Measurements from ENCODE around the gene HMGCLL1. TPM values are rescaled to one million over a fixed set of nuclear protein-coding genes. Genes with fewer than 3 reads are reported as not detected.
A peak's percentile ranks its signal among the peaks of the same experiment; 100 is the strongest.

The HMGCLL1 gene
- total RNA-seq, 2 donors from 2014 or later = 0.18 to 0.47 TPM

DNA sequence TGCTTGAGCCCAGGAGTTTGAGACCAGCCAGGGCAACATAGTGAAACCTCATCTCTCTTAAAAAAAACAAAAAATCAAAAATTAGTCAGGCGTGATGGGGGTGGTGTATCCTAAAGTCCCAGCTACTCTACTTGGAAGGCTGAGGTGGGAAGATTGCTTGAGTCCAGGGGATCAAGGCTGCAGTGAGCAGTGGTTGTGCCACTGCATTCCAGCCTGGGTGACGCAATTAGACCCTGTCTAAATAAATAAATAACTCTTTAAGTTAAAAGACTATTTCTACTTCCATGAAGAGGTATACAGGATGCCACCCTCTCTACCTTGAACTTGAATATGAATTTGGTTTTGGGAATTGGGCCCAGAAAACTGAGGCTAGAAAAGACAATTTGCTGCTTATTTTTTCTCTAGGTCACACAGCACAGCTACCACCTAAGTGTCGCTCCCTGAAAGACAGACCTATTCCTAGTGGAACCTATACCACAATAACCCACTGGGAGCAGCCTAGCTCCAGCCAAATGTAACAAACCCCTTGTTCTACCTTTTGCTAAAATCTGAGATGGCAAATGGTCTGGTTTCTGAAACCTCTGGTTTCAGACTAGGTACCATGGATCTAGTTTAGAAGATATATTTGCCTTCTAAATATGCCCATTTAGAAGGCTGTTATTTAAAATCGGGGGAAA is 35.2 kb downstream of the HMGCLL1 start:
- intact Hi-C loops (cut with DNase I, micrococcal nuclease) = no loop called here
- DNase-seq (no peak), ATAC-seq (no peak)

DNA sequence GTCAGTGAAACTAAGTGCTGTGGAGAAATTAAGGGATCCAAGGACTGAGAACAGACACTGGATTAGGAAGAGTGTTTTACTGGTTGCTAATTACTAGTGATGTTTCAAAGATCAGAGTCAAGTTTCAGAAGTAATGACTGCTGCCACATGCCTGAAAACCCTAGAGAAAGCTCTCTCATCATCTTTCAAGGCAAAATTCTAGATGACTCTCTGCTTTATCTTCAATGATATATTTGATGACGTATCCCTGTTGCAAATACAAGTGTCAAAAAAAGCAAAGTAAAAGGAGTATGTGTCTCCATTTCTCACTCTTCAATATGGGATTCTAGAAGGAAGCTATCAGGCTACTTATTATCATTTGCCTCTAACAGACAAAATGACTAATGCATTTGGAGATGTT is 38.0 kb downstream of the HMGCLL1 start:
- intact Hi-C loops (cut with DNase I, micrococcal nuclease) = no loop called here
- DNase-seq = no peak
- no peak for ATAC-seq

DNA sequence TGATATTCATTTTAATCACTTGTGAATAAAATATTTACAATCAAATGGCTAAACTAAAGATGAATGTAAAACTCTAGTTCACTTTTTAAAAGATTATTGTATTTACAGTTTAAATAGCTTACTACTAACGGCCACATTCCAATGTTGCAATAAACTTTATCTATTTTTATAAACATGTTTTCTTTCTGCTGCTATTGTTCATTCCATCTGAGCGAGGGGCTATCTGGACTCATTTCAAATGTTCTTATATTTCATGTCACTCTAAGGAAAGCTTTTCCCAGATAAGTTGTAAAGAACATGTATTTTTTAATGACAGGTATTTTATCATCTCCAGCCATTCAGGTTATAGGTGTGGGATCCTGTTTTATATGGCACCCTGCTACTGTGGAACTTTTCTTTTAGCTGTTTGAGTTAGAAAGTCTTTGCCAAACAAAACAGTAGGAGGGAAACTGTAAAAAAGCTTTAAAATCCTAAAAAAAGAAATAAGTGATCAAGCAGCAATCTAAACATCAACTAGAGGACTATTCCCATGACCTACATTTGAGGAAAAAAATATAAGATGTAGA is 42.5 kb downstream of the HMGCLL1 start:
- intact Hi-C loops (cut with DNase I, micrococcal nuclease) = no loop called here
- ATAC-seq (no peak), DNase-seq (no peak)

DNA sequence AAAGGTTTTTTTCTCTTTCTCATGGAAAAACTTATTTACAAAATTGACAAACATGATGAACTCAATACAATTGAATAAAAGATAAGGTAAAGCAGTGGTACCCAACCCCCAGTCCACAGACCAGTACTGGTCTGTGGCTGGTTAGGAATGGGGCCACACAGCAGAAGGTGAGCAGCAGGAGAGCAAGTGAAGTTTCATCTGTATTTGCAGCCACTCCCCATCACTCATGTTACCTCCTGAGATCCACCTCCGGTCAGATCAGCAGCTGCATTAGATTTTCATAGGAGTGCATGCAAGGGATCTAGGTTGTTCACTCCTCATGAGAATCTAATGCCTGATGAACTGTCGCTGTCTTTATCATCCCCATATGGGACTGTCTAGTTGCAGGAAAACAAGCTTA is 47.5 kb downstream of the HMGCLL1 start:
- intact Hi-C loops (cut with DNase I, micrococcal nuclease) = no loop called here
- DNase-seq = no peak
- ATAC-seq = no peak

DNA sequence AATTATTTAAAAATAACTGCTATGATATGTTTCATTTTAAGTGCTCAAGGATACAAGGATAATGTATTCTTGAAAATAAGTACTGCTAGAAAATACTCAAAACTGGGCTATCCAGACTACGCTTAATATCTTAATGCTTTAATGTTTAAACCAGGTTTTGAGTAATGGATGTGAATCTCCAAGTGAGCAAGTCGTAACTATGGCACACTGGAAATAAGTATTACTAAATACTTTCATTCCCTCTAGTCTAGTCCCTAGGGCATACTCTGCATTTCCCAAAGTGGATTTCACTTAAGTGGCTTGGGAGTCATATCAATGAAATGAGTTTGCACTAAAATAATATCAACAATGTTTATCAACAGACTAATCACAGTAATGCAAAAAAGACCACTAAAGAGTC is 48.1 kb downstream of the HMGCLL1 start:
- intact Hi-C loops (cut with DNase I, micrococcal nuclease) = no loop called here
- ATAC-seq = no peak
- DNase-seq = no peak

DNA sequence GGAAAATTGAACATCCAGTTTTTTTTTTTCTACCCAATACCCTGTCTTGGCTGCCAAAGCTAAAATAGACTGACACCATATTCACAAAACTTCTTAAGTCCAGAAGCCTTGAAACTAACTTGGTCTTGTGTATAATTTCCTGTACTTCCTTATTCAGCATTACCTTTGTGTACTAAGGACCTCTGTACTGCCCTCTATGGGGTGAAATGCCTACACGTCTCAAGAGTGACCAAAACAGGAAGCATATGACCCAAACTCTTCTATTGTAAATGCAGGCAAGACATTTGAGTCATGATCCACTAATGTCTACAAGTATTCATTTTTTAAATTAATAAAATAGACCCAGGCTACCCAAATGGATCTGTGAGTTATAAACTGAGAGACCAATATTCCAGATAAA is 50.4 kb downstream of the HMGCLL1 start:
- intact Hi-C loops (cut with DNase I, micrococcal nuclease) = no loop called here
- DNase-seq = peak in 1 of 2 donors; percentile 5
- ATAC-seq = peak; percentile 91

DNA sequence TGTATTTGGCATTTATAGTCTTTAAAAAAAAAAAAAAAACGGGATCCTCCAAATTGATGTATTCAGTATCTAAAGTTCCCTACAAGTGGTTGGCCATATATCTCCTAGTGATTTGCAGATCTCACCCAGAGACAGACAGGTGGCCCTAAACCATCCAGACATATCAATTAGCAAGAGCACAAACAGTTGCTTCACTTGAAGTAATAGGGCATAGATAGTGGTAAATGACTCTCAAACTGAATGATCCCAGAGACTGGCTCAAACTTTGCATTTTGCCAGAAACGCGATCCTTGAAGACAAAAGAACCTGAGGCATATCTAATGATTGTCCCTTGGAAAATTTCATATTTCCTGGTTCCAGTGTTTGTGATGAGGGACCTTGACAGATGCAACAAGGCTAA is 54.6 kb downstream of the HMGCLL1 start:
- no peak for ATAC-seq
- intact Hi-C loops (cut with DNase I, micrococcal nuclease) = no loop called here
- DNase-seq = no peak

DNA sequence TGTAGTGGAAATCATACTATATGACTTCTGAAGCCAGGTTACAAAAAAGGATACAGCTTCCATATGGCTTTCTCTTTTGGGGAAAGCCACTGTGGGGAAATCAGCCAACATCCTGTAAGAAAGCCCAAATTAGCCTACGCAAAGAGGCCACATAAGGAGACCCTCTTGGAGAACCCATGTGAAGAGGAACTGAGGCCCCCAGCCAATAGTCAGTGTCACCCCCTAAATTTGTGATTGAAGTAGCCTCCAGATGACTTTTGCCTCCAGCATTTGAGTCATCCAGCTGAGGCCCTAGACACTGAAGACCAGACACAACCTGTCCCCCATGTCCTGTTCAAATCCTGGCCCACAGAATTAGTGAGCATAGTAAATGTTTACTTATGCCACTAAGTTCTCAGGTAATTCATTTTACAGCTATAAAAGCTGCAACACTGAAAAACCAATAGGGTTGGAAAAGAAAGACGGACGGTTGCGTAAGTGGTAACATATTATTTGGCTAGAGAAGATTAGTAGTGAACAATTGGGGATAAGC is 60.4 kb downstream of the HMGCLL1 start:
- intact Hi-C loops (cut with DNase I, micrococcal nuclease) = no loop called here
- no peak for ATAC-seq
- DNase-seq = no peak

DNA sequence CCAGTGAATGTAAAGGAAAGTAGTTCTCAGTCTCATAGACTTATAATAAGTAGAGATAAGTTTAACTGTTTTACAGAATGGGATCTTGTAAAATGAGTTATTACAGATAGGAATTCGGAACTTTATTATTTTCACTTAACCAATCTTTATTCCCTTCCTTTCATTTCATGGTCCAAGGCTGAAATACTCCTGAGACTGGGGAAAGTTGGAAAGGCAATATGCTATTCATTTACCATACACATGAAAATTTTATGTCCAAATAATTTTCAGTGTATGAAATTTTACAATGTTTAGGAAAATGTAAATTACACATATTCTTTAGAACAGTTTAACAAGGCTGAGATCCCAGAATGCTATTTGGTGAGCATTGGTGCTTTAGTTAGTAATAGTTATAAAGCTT is 62.3 kb downstream of the HMGCLL1 start:
- ATAC-seq (no peak), DNase-seq (no peak)
- intact Hi-C loops (cut with DNase I, micrococcal nuclease) = no loop called here

DNA sequence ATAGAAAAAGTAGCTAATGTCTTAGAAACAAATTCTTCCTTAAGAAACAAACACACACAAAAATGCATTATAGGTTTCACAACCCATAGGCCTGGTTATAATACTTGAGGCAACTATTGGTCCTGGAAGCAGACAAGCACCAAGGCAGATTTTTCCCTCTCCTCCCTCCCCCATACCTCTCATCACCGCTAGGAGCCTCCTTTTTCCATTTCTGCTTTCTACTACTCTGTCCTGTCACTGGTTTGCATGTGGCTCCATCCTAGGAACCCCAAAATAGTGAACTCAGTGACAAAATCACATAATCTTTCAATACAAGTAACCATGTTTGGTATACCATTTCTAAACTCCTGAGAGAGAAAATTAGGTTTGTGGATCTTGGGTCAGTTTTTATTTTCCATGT is 66.1 kb downstream of the HMGCLL1 start:
- no peak for ATAC-seq
- no peak for DNase-seq
- intact Hi-C loops (cut with DNase I, micrococcal nuclease) = no loop called here

DNA sequence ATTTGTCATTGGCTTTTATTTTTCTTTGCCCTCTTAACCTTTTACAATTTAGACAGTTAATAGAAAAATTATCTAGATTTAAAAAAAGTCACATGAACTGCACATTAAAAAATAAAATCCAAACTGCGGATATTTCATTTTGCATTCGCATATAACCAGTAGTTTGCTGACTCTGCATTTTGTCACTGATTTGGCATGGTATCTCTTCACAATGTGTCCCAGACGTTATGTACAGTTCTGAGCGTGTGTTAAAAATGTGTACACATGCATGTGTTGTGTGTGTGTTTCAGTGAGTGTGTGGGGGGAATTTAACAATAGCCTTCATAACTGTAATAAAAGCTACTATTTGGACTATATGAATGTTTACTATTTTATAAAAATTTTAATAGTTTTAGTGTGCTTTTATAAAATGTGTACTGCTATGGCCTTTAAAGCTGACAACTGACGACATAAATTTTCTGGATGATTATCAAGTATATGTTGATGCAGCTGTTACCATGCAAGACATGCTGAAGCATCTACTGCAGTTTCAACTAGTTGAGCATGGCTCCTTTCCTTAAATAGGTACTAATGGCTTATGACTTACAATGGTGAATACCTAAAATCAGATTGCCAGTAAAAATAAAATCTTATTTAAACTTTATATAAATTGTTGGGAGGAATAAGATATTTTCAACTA is 67.7 kb downstream of the HMGCLL1 start:
- no peak for ATAC-seq

DNA sequence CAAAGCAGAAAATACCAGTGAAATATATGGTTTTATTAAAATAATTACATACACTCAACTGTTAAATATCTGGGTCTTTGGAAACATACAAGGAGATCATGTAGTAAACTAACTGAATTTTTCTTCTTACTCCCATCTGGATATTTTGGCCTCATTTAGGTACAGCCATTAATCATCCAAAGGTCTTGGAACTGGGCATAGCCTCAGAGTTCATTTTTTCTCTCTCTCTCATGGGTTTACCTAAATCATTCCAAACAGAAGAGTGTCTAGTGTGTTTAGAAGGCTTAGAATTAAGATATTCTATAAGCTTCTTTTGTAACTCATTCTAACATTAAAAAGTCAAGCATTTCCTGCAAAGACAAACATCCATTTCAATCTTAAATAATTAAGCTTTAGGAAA is 79.4 kb downstream of the HMGCLL1 start:
- ATAC-seq (no peak), DNase-seq (no peak)
- intact Hi-C loops (cut with DNase I, micrococcal nuclease) = no loop called here

More for the DNA sequence above, 67.7 kb downstream of the HMGCLL1 start:
- DNase-seq = no peak
- intact Hi-C loops (cut with DNase I, micrococcal nuclease) = no loop called here

DNA sequence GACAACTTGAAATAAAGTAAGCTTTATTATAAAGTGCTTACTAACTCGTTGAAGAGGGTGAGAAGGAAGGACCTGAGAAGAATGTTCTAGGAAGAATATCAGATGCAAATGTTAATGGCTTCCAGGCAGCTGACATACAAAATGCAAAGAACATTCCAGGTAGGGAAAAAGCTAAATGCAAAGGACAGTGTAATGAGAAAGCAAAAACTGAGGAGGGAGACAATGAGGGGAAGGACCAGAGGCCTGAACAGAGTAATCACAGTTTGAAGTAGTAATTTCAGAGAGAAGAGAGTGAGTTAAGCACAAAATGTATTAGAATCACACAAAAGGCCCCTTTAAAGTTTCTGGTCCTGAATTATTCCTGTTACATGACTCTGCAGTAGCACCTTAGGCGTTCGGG is 81.3 kb downstream of the HMGCLL1 start:
- intact Hi-C loops (cut with DNase I, micrococcal nuclease) = no loop called here
- no peak for ATAC-seq
- DNase-seq = no peak

DNA sequence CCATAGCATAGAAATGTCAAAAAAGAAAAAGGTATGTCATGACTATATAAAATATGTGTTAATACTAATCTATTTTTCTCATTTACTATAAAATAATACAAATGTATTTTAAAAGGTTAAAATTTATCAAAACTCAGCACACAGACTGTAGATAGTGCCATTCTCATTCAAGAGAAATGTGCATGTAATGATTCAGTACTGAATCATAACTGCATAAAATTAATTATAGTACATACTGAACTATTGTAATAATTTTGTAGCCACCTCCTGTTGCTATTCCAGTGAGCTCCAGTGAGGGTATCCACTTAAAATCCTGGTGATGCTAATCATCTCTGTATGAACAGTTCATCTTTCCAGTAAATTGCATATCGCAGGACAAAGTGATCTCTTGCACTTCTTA is 82.8 kb downstream of the HMGCLL1 start:
- no peak for ATAC-seq
- no peak for DNase-seq
- intact Hi-C loops (cut with DNase I, micrococcal nuclease) = no loop called here

DNA sequence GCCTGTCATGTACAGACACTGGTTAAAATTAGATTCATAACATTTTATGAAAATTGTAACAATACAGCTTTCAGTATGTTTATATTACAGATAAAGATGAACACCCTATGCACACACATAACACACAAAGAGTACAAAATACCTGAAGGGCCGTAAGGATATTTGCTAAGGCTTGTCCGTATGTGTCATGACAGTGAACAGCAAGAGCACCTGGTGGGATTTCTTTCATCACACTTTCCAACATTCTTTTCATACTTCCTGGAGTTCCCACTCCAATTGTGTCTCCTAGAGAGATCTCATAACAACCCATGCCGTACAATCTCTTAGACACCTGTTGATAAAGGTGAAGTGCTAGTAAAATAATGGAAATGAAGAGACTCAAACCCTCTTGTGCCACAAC is 83.7 kb downstream of the HMGCLL1 start:
- intact Hi-C loops (cut with DNase I, micrococcal nuclease) = no loop called here
- no peak for DNase-seq
- ATAC-seq = no peak

DNA sequence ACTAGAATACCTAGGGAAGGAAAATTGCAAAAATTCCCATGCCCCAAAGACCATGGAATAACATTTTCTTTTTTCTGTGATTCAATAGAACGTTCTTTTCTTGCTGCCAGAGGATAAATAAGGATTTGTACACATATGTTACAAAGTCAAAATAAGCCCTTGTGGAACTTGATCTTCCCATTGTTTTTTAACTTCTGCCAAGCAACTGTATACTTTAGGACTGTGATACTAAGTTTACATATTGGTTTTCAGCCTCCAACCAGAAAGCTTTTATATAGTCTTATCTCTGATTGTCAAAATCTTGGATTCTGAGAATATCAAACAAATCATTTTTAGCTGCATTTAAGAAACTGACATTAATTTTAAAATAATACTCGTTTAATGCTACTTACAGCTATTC is 84.6 kb downstream of the HMGCLL1 start:
- intact Hi-C loops (cut with DNase I, micrococcal nuclease) = no loop called here
- ATAC-seq (no peak), DNase-seq (no peak)

DNA sequence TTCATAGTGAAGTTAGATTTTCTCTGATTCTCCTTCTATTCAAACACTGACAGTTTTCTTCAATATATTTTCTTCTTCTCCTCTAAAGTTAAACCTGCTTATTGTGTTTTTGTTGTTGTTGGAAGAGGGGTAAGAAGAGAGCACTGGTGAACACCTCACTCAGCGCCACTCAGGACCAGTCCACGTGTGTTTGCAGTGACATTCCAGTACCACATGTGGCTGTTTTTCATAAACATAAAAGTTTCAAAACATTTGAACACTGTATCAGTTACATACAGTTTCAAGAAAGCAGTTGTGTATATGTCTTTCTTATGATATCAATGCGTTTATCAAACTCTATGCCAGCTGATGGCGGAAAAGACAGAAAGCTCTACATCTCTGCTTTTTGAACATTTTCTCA is 86.7 kb downstream of the HMGCLL1 start:
- no peak for DNase-seq
- intact Hi-C loops (cut with DNase I, micrococcal nuclease) = no loop called here
- no peak for ATAC-seq

DNA sequence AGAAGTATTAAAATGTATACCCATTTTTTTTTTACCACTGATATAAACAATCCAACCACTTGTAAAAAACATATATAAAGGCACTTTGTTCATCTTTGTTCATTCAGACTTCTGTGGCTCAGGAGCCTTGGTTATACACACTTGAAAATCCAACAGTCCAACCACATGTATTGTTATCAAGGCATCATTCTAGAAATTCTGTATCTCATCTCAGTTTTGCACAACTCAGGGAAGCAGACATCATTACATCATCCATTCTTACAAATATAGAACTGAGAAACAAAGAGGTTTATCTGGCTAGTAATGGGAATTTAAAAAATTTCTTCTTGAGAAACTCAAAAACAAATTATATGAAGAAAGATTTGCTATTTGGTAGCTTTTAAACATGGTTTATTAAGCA is 88.1 kb downstream of the HMGCLL1 start:
- no peak for DNase-seq
- ATAC-seq = no peak
- intact Hi-C loops (cut with DNase I, micrococcal nuclease) = no loop called here

DNA sequence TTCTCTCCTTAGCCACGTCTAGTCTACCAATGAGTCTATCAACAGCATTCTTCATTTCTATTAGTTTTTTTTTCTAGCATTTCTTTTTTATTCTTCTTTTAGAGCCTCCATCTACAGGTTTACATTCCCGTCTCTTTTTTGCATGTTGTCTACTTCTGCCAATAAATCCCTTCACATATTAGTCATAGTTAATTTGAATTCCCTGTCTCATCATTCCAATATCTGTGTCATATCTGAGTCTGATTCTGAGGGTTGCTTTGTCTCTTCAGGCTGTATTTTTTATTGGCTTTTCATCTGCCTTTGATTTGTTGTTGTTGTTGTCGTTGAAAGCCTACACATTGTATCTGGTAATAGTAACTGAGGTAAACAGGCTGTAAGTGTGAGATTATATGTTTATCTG is 104.6 kb downstream of the HMGCLL1 start:
- no peak for DNase-seq
- intact Hi-C loops (cut with DNase I, micrococcal nuclease) = no loop called here
- no peak for ATAC-seq

DNA sequence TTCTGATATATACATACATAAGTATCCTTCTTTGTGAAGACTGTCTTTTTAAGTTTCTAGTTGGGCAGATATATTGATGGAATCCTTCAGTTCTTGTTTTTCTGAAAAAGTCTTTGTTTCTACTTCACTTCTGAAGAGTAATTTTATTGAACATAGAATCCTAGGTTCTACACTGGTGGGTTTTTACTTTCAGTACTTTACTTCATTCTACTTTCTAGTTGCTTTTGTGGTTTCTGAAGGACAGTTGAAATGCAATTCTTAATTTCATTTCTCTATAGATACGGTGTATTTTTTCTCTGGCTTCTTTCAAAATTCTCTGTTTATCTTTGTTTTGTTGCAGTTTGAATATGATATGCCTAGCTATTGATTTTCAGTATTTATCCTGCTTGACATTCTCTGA is 105.3 kb downstream of the HMGCLL1 start:
- ATAC-seq = no peak
- no peak for DNase-seq
- intact Hi-C loops (cut with DNase I, micrococcal nuclease) = no loop called here

Data from left colon (tissue), 2 donors.